HUES6 (cell line): ENCODE measurements around the gene GSTK1.
"Not testable (repeated sequence)": the region's sequence is repeated elsewhere in the genome, so short reads cannot be mapped to it uniquely, and the experiment has no call there.

Experiments
- H3K27ac ChIP-seq: 2 replicates; pipeline ENCODE4 v1.7.0; 2013; ENCODE audit warnings: low read depth, mild to moderate bottlenecking, low read length, inconsistent platforms
- H3K27me3 ChIP-seq: 2 replicates; pipeline ENCODE4 v1.6.1; 2013; ENCODE audit warnings: low read length; ENCODE audit not compliant: control insufficient read depth, insufficient read depth
- H3K36me3 ChIP-seq: 2 replicates; pipeline ENCODE4 v1.6.1; 2013; ENCODE audit warnings: low read length; ENCODE audit not compliant: control insufficient read depth, insufficient read depth
- H3K4me1 ChIP-seq: 2 replicates; pipeline ENCODE4 v1.6.1; 2013; ENCODE audit warnings: low read length; ENCODE audit not compliant: control insufficient read depth, insufficient read depth
- H3K4me3 ChIP-seq: 2 replicates; pipeline ENCODE4 v1.5.1; 2013; ENCODE audit warnings: low read depth, low read length
- H3K9ac ChIP-seq: one replicate; pipeline ENCODE4 v1.6.1; 2013; ENCODE audit warnings: mild to moderate bottlenecking, low read length
- H3K9me3 ChIP-seq: 2 replicates; pipeline ENCODE4 v1.6.1; 2013; ENCODE audit warnings: low read depth, low read length; ENCODE audit not compliant: control insufficient read depth, insufficient read depth

GSTK1 gene

GRCh38 chr7:143285806-143286521, 22.7 kb downstream of the GSTK1 start:
- peaks cover 41% of the 10 kb centered on the region for H3K4me1 ChIP-seq

DNA sequence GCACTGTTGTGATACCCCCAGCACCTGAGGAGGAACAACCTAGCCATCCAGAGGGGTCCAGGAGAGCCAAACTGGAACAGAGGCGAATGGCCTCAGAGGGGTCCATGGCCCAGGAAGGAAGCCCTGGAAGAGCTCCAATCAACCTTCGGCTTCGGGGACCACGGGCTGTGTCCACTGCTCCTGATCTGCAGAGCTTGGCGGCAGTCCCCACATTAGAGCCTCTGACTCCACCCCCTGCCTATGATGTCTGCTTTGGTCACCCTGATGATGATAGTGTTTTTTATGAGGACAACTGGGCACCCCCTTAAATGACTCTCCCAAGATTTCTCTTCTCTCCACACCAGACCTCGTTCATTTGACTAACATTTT, 23.3 kb downstream of the GSTK1 start:
- H3K9me3 ChIP-seq, result peaks cover 11% of the 10 kb centered on the region
- no peak overlapping the region for H3K4me3 ChIP-seq
- peaks cover 41% of the 10 kb centered on the region for H3K4me1 ChIP-seq

More at GRCh38 chr7:143285806-143286521, 22.7 kb downstream of the GSTK1 start:
- Histone ChIP-seq H3K27me3 (peaks cover 21% of the 10 kb centered on the region), H3K4me3 (no peak overlapping the region), H3K36me3 (peaks cover 10% of the 10 kb centered on the region), H3K9ac (no peak overlapping the region), H3K27ac (no peak overlapping the region), H3K9me3 (peaks cover 11% of the 10 kb centered on the region)

DNA sequence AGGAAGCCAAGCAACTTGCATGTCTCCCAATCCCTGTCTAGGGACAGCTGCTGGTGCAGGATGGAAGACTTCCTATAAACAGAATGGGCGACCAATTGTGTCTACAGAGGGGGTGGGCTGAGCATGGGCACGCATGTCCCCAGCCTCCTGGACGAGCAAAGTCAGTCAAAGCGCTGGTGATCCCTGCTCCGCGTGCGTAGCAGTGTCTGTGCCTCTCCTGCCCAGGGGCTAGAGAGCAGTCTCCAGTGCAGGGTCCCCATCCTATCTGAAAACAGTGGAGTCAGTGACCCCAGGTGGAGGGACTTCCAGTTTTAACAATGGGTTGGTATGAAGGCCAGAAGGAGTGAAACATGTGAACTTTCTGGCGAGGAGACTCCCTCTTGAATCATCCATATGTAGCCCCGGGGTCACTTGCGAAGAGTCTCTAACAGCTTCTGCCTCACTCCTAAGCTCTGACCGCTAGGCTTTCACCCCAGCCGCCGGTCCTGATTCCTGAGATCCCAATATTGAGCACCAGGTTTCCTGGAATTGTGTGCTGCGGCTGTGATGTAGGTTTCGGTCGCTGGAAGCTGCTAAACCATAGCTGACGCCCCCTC, 24.2 kb downstream of the GSTK1 start:
- Histone ChIP-seq H3K9me3 (peaks cover 11% of the 10 kb centered on the region), H3K9ac (peak overlapping the region; percentile 21), H3K4me3 (no peak overlapping the region), H3K36me3 (peaks cover 25% of the 10 kb centered on the region), H3K27ac (no peak overlapping the region), H3K27me3 (peaks cover 21% of the 10 kb centered on the region), H3K4me1 (peaks cover 41% of the 10 kb centered on the region)

More for the DNA sequence above, 23.3 kb downstream of the GSTK1 start:
- peaks cover 21% of the 10 kb centered on the region for H3K27me3 ChIP-seq
- no peak overlapping the region for H3K27ac ChIP-seq
- H3K9ac ChIP-seq, result no peak overlapping the region
- H3K36me3 ChIP-seq, result peaks cover 15% of the 10 kb centered on the region

DNA sequence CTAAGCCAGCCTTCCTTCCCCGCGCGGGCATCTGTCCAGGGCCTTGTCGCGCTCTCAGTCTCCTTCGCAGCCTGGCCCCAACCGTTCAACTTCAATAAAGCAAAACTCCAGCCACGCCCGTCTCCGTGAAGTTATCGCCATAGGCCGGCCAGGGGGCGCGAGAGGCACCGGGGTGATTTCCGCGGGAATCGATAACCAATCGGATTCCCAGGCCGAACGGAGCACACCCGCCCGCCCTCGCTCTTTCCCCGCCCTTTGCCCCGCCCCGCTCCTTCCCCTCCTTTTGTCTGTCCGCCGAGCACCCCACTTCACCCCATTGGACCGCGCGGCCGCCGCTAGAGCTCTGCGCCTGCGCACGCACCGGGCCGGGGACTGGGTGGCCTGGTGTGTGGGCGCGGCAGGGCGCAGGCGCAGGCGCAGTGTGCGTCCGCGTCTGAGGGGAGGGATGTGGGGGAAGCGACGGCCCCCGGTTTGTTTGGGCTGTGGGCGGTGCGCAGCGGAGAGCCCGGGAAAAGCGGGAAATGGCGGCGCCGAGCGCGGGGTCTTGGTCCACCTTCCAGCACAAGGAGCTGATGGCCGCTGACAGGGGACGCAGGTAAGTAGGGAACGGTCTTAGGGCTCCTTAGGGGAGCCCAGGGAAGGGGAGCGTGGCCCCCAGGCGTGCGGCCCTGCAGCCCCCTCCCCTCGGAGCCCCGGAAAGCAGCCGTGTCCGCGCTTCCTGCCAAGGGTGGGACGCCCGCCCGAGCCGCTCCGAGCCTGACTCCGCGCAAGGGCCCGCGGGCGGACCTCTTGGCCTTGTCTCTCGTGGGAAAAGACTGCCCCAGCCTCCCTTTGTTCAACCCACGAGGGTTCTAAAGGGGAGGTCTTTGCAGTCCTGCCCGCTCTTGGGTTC, 24.9 kb downstream of the GSTK1 start, which contains the start of gene CASP2:
Gene CASP2 (plus strand): TSS at position 417 of the 892 bp plus-strand sequence. CDS start 105 bp downstream, at position 522.
- Histone ChIP-seq H3K36me3 (peaks cover 31% of the 10 kb centered on the region), H3K9me3 (peaks cover 11% of the 10 kb centered on the region), H3K27me3 (peaks cover 21% of the 10 kb centered on the region), H3K4me3 (peak within 1 kb of the TSS; percentile 83), H3K9ac (peak within 1 kb of the TSS; percentile 93), H3K4me1 (peaks cover 38% of the 10 kb centered on the region), H3K27ac (peak within 1 kb of the TSS; percentile 90)

DNA sequence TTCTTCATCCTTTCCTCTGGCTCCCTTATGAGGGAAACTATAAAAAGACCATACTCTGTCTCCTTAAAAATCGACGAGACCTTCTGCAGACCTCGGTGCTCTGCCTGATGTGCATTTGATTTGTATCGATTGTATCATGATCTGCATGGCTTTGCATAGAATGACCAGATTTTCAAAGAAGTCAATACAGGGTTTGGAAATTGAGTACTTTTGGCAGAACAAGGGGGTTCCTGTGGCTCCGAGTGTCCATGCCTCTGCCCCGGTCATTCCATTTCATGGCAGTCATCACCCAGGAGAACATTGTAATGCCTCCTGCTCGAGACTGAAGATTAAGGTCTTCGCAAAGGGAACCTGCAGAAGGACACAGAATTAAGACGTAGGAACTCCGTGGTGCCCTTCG, 25.6 kb downstream of the GSTK1 start:
- Histone ChIP-seq H3K4me3 (peak overlapping the region; percentile 83), H3K4me1 (peaks cover 32% of the 10 kb centered on the region), H3K36me3 (peaks cover 38% of the 10 kb centered on the region), H3K9ac (peak overlapping the region; percentile 93), H3K27me3 (peaks cover 21% of the 10 kb centered on the region), H3K9me3 (peaks cover 11% of the 10 kb centered on the region), H3K27ac (peak overlapping the region; percentile 90)

- Histone ChIP-seq H3K9me3 (peaks cover 11% of the 10 kb centered on the region), H3K4me1 (peaks cover 26% of the 10 kb centered on the region), H3K36me3 (peaks cover 44% of the 10 kb centered on the region), H3K27ac (no peak overlapping the region), H3K27me3 (peaks cover 21% of the 10 kb centered on the region), H3K4me3 (peak overlapping the region; percentile 83), H3K9ac (peak overlapping the region; percentile 93)
Measured at GRCh38 chr7:143289421-143289820, 26.2 kb downstream of the GSTK1 start.

DNA sequence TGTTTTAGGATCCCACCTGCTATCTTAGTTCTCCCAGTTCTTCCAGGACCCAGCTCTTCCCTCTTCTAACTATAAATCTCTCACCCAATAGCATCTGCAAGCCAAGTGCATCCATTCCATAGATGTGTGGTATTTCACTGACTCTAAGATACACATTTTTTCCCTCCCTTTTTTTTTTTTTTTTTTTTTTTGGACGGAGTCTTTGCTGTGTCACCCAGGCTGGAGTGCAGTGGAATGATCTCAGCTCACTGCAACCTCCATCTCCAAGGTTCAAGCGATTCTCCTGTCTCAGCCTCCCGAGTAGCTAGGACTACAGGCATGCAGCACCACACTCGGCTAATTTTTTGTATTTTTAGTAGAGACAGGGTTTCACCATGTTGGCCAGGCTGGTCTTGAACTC, 26.6 kb downstream of the GSTK1 start:
- peaks cover 22% of the 10 kb centered on the region for H3K4me1 ChIP-seq
- peaks cover 48% of the 10 kb centered on the region for H3K36me3 ChIP-seq
- H3K27ac ChIP-seq, result not testable (repeated sequence)
- H3K4me3 ChIP-seq, result peak overlapping the region; percentile 83; the same call in 1 of the 2 replicates
- peaks cover 11% of the 10 kb centered on the region for H3K9me3 ChIP-seq
- H3K9ac ChIP-seq, result peak overlapping the region; percentile 93
- peaks cover 21% of the 10 kb centered on the region for H3K27me3 ChIP-seq

DNA sequence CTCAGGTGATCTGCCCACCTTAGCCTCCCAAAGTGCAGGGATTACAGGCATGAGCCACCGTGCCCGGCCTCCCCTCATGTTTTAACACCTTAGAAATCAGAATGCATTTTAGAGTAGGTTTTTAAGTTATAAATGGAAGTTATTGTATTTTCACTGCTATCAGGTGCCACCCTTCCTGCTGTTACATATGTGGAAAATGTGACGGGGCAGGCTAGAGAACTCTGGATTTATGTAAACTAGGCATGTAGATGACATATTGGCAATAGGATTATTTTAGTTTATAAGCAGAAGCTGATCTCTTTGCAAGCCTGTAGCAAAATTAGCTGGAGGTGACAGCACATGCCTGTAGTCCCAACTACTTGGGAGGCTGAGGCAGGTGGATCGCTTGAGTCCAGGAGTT, 27.1 kb downstream of the GSTK1 start:
- peaks cover 18% of the 10 kb centered on the region for H3K4me1 ChIP-seq
- peaks cover 53% of the 10 kb centered on the region for H3K36me3 ChIP-seq
- no peak overlapping the region for H3K9ac ChIP-seq
- no peak overlapping the region for H3K27ac ChIP-seq
- H3K27me3 ChIP-seq, result peaks cover 21% of the 10 kb centered on the region
- peaks cover 11% of the 10 kb centered on the region for H3K9me3 ChIP-seq
- H3K4me3 ChIP-seq, result no peak overlapping the region

GRCh38 chr7:143292876-143293275, 29.6 kb downstream of the GSTK1 start:
- H3K4me3 ChIP-seq, result no peak overlapping the region
- no peak overlapping the region for H3K9ac ChIP-seq
- H3K27ac ChIP-seq, result no peak overlapping the region
- peaks cover 73% of the 10 kb centered on the region for H3K36me3 ChIP-seq
- H3K4me1 ChIP-seq, result peaks cover 12% of the 10 kb centered on the region; the same call in 1 of the 2 replicates
- H3K9me3 ChIP-seq, result no peaks in the 10 kb centered on the region
- no peaks in the 10 kb centered on the region for H3K27me3 ChIP-seq

GRCh38 chr7:143295870-143296269, 32.6 kb downstream of the GSTK1 start:
- H3K36me3 ChIP-seq, result peaks cover 97% of the 10 kb centered on the region

More at GRCh38 chr7:143295870-143296269, 32.6 kb downstream of the GSTK1 start:
- Histone ChIP-seq H3K27ac (no peak overlapping the region), H3K4me1 (no peaks in the 10 kb centered on the region), H3K9me3 (no peaks in the 10 kb centered on the region), H3K27me3 (no peaks in the 10 kb centered on the region), H3K9ac (no peak overlapping the region), H3K4me3 (no peak overlapping the region)
